Stimulated activated CD8-positive, alpha-beta memory T cell treated with anti-CD3 and anti-CD28 coated beads, Interleukin-12 subunit alpha, Interleukin-12 subunit beta, amount 100 ng/mL, for 24 hours (primary cell): ENCODE results near the gene URI1.

Source experiments
- DNase-seq: peaks from one replicate; pipeline ENCODE4 v3.0.0-alpha.2; 2020; ENCODE audit errors: extremely low read depth

The URI1 gene

DNA sequence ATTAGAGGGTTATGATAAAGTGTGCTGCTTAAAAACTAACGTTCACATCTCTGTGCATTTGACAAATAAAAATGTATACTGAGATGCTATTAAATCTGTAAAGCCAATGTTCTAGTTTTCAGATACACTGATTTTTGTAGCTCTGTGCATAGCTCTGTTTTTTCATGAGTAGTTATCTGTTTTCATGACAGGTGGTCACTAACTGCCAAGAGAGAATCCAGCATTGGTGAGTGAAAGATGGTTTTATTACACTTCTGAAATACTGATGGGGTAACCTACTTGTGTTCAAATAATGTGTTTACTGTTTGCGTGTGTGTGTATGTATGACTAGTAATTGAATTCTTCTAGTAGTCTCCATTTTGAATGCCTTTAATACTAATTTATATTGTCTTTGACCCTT, 29.0 kb downstream of the URI1 start:
- no peak for DNase-seq

DNA sequence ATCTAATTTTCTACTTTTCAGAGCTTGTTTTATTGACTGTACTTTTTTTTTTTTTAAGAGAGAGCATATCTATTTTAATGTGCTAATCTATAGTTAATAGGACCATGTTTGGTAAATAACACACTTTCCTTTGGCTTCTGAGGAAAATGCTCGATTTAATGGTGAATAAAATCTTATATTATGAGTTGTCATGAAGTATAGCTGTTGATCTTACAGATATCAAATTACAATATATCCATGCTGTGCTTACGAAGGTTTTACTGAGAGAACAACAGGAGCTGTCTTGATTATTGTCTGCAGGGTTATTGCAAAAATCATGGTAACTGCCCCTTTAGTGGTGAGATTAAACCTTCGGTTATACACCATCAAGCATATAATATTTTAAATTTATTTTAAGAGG, 29.6 kb downstream of the URI1 start:
- no peak for DNase-seq

GRCh38 chr19:29974701-29975100, 32.7 kb downstream of the URI1 start:
- no peak for DNase-seq

DNA sequence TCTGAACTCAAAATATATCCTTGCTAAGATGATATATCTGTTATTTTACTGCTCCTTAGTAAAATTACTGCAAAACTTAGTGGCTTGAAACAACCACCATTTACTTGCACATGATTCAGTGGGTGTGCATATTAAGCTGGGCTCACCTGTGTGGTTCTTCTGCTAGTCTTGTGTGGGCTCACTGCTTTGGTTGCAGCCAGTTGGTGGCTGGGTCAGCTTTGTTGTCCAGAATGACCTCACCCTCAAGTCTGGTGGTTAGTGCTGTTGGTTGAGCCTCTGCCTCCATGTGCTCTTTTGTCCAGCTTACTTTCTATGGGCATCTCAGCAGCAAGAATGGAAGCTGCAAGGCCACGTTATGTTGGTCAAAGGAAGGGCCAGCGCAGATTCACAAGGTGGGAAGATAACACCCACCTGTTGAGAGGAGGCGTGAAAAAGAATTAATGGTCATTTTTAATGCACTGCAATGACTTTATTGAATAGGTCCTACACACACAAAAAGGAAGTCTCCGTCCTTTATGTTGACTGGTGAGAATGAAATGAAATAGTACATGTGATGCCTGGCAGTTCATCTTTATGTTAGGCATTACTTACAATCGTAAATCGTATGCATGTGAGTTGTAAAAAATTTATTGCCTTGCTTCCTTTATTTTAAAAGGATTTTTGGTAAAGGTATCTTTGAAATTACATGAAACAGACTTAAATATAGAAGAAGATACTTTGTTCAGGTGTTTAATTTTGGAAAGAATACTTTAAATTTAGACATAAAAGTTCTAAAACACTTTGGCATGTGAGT, 34.3 kb downstream of the URI1 start:
- no peak for DNase-seq

GRCh38 chr19:29978080-29978479, 36.0 kb downstream of the URI1 start:
- no peak for DNase-seq

DNA sequence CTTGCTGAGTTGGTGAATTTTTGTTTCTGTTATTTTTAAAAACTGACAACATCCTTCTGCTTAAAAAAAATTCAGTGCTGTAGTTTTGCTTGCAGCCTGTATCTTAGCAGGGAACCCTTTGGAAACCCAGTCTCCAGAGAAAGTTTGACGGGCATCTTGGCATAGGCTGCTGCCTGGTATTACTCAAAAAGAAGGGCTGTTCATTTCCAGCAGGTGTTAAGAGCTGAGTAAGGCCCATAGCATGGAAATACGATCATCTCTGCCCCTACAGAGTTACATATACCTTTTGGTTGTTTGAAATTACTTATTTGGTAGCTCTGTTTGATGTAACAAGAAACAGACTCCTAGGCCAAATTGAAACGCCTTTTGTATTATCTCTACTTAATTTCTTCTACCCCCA, 41.5 kb downstream of the URI1 start:
- DNase-seq = no peak

GRCh38 chr19:29985196-29985595, 43.2 kb downstream of the URI1 start:
- DNase-seq = no peak

- DNase-seq = no peak
Observed at GRCh38 chr19:29988351-29988750, 46.3 kb downstream of the URI1 start.

- no peak for DNase-seq
Observed at GRCh38 chr19:29992233-29992867, 50.3 kb downstream of the URI1 start.

DNA sequence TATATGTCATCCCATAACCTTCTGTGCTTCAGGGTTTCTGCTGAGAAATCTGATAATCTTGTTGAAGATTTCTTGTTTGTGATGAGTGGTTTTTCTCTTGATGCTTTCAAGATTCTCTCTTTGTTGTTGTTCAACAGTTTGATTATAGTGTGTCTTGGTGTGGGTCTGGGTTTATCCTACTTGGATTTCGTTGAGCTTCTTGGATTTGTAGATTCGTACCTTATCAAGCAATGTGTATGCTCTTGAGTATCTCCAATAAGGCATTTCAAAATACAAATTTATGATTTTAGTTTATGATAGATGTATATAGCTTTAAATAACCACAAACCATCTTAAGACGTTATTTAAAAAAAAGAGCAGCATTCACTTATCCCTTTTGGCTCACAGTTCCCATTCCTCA, 57.5 kb downstream of the URI1 start:
- no peak for DNase-seq

GRCh38 chr19:30000862-30001261, 58.8 kb downstream of the URI1 start:
- DNase-seq = no peak

DNA sequence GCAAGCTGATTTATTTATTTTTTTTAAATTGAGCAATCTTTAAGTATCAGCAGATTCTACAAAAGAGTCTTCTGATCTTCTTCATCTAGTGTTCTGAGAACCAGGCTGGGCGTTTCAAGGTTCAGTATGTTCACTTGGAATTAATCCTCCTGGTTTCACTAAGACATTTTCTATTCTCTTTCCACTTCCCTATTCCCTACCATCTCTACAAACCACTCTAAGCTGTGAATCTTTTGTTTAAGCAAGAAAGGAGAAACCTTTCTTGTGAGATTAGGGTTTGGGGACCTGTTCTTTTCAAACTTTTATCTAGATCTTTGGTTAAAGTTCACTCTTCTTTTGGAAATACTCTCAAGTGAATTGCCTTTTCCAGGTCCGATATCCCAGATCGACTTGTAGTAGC, 59.3 kb downstream of the URI1 start:
- no peak for DNase-seq

DNA sequence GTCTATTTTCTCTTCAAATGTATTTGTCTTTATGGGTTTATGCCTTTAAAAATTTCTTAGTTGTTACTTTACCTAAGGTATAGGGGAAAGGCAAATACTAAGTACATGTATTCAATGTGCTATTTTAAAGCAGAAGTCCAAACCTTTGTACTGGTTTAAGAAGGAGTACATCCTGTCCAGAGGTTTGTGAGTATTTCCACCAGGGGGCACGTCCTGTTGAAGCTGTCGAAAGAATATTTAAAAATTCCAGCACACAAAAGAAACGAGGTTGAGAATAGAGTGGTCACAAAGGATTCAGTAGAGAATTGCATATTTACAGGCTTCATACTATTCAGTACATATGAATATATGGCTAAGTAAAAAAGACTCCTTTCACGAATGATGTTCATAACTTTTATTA, 59.8 kb downstream of the URI1 start:
- no peak for DNase-seq

DNA sequence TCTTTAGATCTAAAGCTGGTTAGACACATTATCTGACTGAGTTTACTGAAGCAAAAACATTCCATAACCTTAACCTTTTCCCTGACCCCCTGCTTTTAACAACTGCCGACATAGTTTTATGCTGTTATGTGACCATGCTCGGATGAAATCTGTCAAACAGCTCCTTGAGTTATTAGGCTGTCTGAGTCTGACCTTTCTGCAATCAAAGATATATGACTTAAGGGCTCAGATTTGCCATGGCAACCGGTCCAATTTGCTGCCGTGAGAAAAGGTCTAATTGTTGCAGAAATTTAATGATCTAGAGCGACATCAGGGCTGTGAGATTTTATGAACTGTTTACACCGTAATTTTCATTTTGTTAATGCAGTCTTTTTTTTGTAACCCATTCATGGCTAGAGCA, 61.8 kb downstream of the URI1 start:
- no peak for DNase-seq

DNA sequence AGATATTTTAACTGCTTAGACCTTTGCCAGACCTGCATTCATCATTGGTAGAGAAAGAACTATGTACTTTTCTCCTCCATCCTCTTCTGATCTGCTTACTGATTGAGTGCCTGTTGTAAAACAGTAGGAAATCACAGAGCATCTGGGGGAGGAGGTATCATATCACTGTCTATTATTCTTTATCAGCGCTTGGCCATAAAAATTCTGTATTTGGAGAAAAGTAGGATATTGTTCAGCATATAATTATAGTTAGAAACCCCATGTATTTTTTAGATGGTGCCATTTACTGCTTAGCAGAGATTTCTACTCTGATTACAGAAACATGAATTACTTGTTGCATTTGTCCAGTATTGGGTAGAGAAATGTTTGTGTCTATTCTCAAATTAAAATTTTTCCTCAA, 62.4 kb downstream of the URI1 start:
- no peak for DNase-seq

GRCh38 chr19:30006207-30006606, 64.2 kb downstream of the URI1 start:
- DNase-seq = no peak

GRCh38 chr19:30008169-30008568, 66.1 kb downstream of the URI1 start:
- no peak for DNase-seq

DNA sequence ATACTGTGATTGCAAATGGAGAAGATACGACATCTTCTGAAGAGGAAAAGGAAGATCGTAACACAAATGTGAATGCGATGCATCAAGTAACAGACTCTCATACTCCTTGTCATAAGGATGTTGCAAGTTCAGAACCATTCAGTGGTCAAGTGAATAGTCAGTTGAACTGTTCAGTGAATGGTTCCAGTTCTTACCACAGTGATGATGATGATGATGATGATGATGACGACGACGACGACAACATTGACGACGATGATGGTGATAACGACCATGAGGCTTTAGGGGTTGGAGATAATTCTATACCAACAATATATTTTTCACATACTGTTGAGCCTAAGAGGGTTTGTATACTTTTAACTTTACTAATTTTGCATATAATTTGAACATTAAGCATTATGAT, 67.0 kb downstream of the URI1 start:
- no peak for DNase-seq

GRCh38 chr19:30011051-30011578, 69.1 kb downstream of the URI1 start:
- DNase-seq = no peak

- DNase-seq = no peak
Observed at GRCh38 chr19:30014770-30015169, 72.7 kb downstream of the URI1 start.

GRCh38 chr19:30017172-30017571, 75.1 kb downstream of the URI1 start:
- no peak for DNase-seq

GRCh38 chr19:30020189-30020588, 78.2 kb downstream of the URI1 start:
- no peak for DNase-seq

GRCh38 chr19:30022659-30023058, 80.6 kb downstream of the URI1 start:
- no peak for DNase-seq
